Kidney (tissue), 22 donors: Measurements from ENCODE around the gene TEPSIN. TPM values are rescaled to one million over a fixed set of nuclear protein-coding genes. Genes with fewer than 3 reads are reported as not detected.
A peak's percentile ranks its signal among the peaks of the same experiment; 100 is the strongest.

ENCODE experiments used
- DNase-seq, 5 donors: peaks; one replicate each; pipeline ENCODE4 v3.0.0-alpha.2; 2013 to 2020
- FAIRE-seq: peaks from 2 replicates; lab custom pipeline; 2012; peaks lifted over from hg19 to GRCh38; lab: Jason Lieb, UNC
- H3K27ac ChIP-seq, 2 donors: one replicate each; pipeline ENCODE4 v1.7.0; 2013; ENCODE audit warnings: low read depth in 2 of 2, low read length in 2 of 2, inconsistent platforms in 1 of 2
- H3K27me3 ChIP-seq: one replicate; pipeline ENCODE4 v1.7.1; 2013; ENCODE audit warnings: low read length, inconsistent platforms; ENCODE audit not compliant: control insufficient read depth, insufficient read depth
- H3K36me3 ChIP-seq, 3 donors: one replicate each; pipeline versions ENCODE4 v1.7.0 to v1.7.1; 2013; ENCODE audit warnings: low read length in 3 of 3, control low read depth in 1 of 3, inconsistent platforms in 1 of 3; ENCODE audit not compliant: insufficient read depth in 3 of 3, control insufficient read depth in 2 of 3
- H3K4me1 ChIP-seq, 3 donors: one replicate each; pipeline versions ENCODE4 v1.7.0 to v1.7.1; 2013; ENCODE audit warnings: low read length in 3 of 3, inconsistent platforms in 1 of 3, low read depth in 1 of 3; ENCODE audit not compliant: control insufficient read depth in 2 of 3, insufficient read depth in 2 of 3
- H3K4me3 ChIP-seq, 3 donors: one replicate each; pipeline versions ENCODE4 v1.7.0 to v1.8.1; 2013; ENCODE audit warnings: low read length in 3 of 3, control low read depth in 1 of 3, inconsistent platforms in 1 of 3
- H3K9ac ChIP-seq, 3 donors: one replicate each; pipeline versions ENCODE4 v1.7.0 to v1.7.1; 2013; ENCODE audit warnings: low read length in 3 of 3, control low read depth in 1 of 3, inconsistent platforms in 1 of 3
- H3K9me3 ChIP-seq, 3 donors: one replicate each; pipeline versions ENCODE4 v1.7.0 to v1.7.1; 2013; ENCODE audit warnings: low read length in 3 of 3, control low read depth in 1 of 3, inconsistent platforms in 1 of 3; ENCODE audit not compliant: control insufficient read depth in 2 of 3, insufficient read depth in 1 of 3
- CTCF ChIP-seq: IDR thresholded peaks from 3 replicates; pipeline ENCODE4 v1.5.1; 2012; ENCODE audit warnings: mild to moderate bottlenecking, moderate library complexity, borderline replicate concordance; ENCODE audit not compliant: insufficient read depth; ENCODE audit errors: extremely low read depth
- intact Hi-C: fragments of 100-400 bp; cut with DNase I; formaldehyde crosslinking; loops from one replicate; pipeline ENCODE4 v1.11.1; 2022
- long read RNA-seq, 10 donors: library from polyadenylated mRNA in 1 of 10; unstranded in 1 of 10; transcript quantifications; one replicate each; pipeline ENCODE4 v2.0.0 and lab custom pipeline, GENCODE V29; 2021 to 2026
- polyA plus RNA-seq: library from polyadenylated mRNA; stranded (reverse); fragments of 350-450 nt; fragmentation: Illumina TruSeq; extraction: RNeasy Lipid Tissue Mini Kit (QIAGEN cat#74804); gene quantifications from one replicate; pipeline ENCODE4 v1.2.3, GENCODE V29; 2014; ENCODE audit warnings: low read depth, low replicate concordance; ENCODE audit not compliant: insufficient read depth
- total RNA-seq: library from RNA; stranded (reverse); fragmentation: NEBNext Ultra II Directional; extraction: Animal tissue kit (Norgen Biotek cat#: 25700); gene quantifications from one replicate; pipeline ENCODE4 v1.2.1, GENCODE V29; 2021
- donor health status: control.
- donor health status: control.
- donor health status: control.
- donor health status: control.
- donor health status: control.
- donor health status: DM: yes; HTN: yes; CAD: no.
- donor health status: Normal renal cell carcinoma (clear cell type).

Gene TEPSIN, protein sequence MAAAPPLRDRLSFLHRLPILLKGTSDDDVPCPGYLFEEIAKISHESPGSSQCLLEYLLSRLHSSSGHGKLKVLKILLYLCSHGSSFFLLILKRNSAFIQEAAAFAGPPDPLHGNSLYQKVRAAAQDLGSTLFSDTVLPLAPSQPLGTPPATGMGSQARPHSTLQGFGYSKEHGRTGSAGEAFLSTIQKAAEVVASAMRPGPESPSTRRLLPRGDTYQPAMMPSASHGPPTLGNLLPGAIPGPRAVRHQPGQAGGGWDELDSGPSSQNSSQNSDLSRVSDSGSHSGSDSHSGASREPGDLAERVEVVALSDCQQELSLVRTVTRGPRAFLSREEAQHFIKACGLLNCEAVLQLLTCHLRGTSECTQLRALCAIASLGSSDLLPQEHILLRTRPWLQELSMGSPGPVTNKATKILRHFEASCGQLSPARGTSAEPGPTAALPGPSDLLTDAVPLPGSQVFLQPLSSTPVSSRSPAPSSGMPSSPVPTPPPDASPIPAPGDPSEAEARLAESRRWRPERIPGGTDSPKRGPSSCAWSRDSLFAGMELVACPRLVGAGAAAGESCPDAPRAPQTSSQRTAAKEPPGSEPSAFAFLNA
- total RNA-seq = 42.8 TPM
- 13.9 TPM for polyA plus RNA-seq
- long read RNA-seq, donor 1, partial matches to known transcripts = 0 of 1 reads
- long read RNA-seq, donor 1, other reads (novel, unspliced or antisense) = 0 of 1 reads
- long read RNA-seq, donor 2 = 0 reads
- long read RNA-seq, donor 3 = 0 reads
- long read RNA-seq, donor 4, partial matches to known transcripts = 0 of 5 reads
- long read RNA-seq, donor 4, other reads (novel, unspliced or antisense) = 0 of 5 reads
- long read RNA-seq, donor 5 = 0 reads
- long read RNA-seq, donor 6, partial matches to known transcripts = 0 of 2 reads
- long read RNA-seq, donor 6, other reads (novel, unspliced or antisense) = 0 of 2 reads
- long read RNA-seq, donor 7, partial matches to known transcripts = 3 of 20 reads
- long read RNA-seq, donor 7, other reads (novel, unspliced or antisense) = 12 of 20 reads
- long read RNA-seq, donor 8, partial matches to known transcripts = 0 of 1 reads
- long read RNA-seq, donor 8, other reads (novel, unspliced or antisense) = 0 of 1 reads
- long read RNA-seq, donor 9 = 0 reads
- long read RNA-seq, donor 10, partial matches to known transcripts = 0 of 2 reads
- long read RNA-seq, donor 10, other reads (novel, unspliced or antisense) = 0 of 2 reads

GRCh38 chr17:81238815-81239713 is at the start of gene TEPSIN, which contains the start of gene NDUFAF8:
TEPSIN (minus strand) TSS chr17:81239055; CDS start chr17:81239033, 22 bp downstream.
NDUFAF8 (plus strand) TSS chr17:81239318; CDS start chr17:81239364, 46 bp downstream.
- H3K27me3 ChIP-seq = no peaks in the 10 kb centered on the region
- H3K9me3 ChIP-seq = no peaks in the 10 kb centered on the region
- intact Hi-C loops = no loop called here
- DNase-seq = peak; percentile 98 to 100 (median 99)
- H3K9ac ChIP-seq = peak within 1 kb of the TSS; percentile 11 to 69 (median 41)
- H3K4me3 ChIP-seq = peak within 1 kb of the TSS; percentile 59 to 87 (median 68)
- FAIRE-seq = peak; percentile 99
- H3K4me1 ChIP-seq = peaks cover 0 to 19% (median 8%) of the 10 kb centered on the region in 3 donors
- H3K36me3 ChIP-seq = peaks cover 0 to 4% (median 0%) of the 10 kb centered on the region in 3 donors
- H3K27ac ChIP-seq = peak within 1 kb of the TSS in 1 of 2 donors; percentile 60
- peak; percentile 7 for TF ChIP-seq CTCF

DNA sequence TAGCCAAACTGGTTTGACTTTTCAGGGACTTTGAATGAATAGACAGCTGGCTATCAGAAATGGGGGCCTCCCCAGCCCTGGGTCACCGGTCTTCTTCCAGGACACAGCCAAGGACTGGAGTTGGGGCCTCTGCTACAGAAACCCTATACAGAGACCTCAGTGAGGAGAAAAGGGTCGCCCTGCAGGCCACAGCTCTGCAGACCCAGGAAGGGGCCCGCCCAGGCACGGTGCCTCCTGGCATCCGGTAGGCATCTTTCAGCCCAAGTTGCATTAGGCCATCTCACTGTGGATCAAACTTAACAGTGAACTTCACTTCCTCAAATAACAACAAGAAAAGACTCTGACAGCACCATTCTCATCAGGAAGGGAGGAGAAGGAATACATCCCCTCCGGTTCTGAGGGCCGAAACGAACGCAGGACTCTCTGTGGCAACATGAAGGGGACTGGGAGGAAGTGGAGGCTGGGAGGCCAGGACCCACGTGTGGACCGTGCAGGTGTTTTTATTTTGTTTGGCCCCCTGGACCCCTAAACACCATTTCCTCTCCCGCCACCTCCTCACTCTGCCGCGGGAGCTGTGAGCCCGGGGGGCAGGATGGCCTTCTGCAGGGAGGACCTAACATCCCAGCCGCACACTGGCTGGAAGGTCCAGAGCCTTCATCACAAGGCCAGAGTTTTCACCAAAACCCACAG is 49.0 kb upstream of the TEPSIN start:
- FAIRE-seq (no peak), DNase-seq (no peak)
- no peak overlapping the region for H3K4me3 ChIP-seq
- no peaks in the 10 kb centered on the region for H3K9me3 ChIP-seq
- intact Hi-C loops = no loop called here
- no peak overlapping the region for H3K27ac ChIP-seq
- no peaks in the 10 kb centered on the region for H3K27me3 ChIP-seq
- H3K4me1 ChIP-seq = peaks cover 0 to 9% (median 0%) of the 10 kb centered on the region in 3 donors
- TF ChIP-seq CTCF = no peak
- no peak overlapping the region for H3K9ac ChIP-seq
- peaks cover 0 to 10% (median 7%) of the 10 kb centered on the region in 3 donors for H3K36me3 ChIP-seq
